Measurements from ENCODE around the gene ALKBH2.
"Not testable (repeated sequence)": the region's sequence is repeated elsewhere in the genome, so short reads cannot be mapped to it uniquely, and the experiment has no call there.

The ALKBH2 gene

DNA sequence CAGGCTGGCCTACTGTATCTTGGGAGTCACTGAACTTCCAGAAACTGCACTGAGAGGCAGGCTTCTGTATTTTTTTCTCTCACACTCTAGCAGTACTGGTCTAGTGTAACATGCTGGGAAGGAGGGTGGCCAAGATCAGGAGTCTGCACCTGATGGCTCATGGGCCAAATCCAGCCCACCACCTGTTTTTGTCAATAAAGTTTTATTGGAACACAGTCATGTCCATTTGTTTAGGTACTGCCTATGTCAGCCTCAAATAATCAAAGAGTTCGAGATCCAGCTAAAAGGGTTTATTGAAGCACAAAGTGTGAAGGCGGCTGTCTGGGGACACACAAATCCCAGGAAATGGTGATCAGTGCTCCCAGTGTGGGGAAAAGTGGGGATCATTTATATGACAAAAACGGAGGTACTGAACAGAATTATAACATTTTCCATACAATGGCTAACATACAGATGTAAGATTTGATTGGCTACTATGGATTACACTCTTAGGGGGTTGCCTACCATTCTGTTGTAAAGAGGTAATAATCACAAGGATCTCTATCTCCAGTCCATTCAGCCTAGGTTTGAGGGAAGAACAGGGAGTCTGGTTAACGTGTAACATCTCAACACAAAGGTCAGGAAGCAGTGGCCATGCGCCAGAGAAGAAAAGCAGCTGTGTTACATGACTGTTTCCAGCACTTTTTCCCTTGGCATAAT lies 28.0 kb downstream of the ALKBH2 start:
- DNase-seq: no peak

DNA sequence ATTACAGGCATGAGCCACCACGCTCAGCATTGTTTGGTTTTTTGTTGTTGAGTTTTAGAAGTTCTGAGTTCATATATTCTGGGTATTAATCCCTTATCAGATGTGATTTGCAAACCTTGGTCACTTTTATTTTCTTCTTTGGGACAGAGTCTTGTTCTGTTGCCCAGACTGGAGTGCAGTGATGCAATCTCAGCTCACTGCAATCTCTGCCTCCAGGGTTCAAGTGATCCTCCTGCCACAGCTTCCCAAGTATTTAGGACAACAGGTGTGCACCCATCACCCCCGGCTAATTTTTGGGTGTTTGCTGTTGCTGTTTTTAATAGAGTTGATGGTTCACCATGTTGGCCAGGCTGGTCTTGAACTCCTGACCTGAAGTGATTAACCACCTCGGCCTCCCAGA lies 29.1 kb downstream of the ALKBH2 start:
- no peak for DNase-seq

DNA sequence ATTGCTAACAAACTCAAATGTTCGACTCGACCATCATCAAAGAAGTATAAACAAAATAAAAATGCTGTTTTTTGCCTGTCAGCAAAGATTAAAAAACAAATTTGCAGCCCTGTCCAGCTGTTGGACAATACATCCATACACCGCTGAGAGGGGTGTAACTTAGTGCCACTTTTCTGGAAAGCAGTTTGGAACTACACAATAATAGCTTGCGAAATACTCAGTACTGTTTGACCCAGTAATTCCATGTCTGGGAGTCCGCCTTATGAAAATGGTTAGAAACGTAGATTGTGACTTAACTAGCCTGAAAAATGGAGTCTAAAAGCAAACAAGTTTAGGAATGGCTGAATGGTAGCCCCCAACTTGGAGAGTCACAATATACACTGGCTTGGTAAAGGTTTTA lies 34.5 kb downstream of the ALKBH2 start:
- no peak for DNase-seq

DNA sequence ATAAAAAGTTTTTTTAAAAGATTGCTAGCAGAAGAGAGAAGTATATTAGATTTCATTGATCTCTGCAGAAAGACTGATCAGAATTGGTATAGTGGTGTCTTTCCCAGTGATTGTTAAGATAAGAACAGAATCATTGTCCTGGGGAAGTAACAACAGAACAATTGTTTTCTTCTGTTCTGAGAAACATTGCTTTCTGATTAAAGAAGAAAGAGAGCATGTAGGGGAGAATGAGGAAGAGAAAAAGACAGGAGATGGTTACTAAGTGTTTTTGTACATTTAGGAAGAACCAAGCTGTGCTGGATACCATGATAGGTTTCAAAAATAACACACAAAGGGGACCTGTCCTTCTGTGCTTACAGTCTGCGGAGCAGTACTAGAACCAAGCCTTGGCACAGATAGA lies 35.9 kb downstream of the ALKBH2 start:
- DNase-seq: no peak

DNA sequence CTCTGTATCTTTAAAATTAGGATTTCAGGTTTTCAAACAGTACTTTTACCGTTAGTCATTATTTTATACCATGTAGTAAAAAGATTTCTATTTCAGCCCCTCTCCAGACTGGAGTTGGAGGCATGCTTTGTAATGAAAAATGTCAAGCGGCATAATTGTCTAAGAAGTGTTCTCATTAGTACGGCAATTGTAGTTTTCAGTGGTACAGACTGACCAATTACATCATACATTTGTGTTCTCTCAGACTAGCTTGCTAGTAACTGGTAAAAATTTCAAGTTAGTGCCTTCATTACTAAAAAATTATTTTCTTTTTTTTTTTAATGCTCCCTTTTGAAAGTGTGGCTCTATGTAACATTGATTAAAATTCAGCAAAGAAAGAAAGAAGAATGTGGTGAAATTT lies 36.4 kb downstream of the ALKBH2 start:
- DNase-seq: no peak

DNA sequence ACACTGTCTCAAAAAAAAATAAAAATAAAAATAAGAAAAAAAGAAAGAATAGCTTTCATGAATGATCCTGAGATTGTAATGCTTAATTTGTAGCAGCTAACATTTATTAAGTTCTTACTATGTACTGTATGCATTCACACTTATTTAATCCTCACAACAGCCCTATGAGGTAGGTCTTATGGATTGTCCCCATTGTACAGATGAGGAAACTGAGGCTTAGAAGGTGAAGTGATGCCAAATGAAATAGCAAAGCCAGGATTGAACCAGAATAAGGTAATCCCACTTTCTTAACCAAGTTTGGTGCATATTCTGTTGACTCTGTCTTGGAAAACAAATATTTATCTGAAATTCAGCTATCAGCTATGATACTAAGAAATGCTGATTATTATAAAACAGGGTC lies 38.8 kb downstream of the ALKBH2 start:
- no peak for DNase-seq

DNA sequence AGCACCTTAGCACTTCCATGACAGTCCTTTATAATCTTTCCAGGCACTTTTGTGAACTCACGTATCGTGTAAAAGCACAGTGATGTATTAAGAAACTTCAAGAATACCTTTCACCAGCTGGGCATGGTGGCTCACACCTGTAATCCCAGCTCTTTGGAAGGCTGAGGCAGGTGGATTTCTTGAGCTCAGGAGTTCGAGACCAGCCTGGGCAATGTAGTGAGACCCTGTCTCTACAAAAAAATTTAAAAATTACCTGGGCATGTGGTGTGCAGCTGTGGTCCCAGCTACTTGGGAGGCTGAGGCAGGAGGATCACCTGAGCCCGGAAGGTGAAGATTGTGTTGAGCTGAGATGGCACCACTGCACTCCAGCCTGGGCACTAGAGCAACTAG lies 39.2 kb downstream of the ALKBH2 start:
- not testable (repeated sequence) for DNase-seq

DNA sequence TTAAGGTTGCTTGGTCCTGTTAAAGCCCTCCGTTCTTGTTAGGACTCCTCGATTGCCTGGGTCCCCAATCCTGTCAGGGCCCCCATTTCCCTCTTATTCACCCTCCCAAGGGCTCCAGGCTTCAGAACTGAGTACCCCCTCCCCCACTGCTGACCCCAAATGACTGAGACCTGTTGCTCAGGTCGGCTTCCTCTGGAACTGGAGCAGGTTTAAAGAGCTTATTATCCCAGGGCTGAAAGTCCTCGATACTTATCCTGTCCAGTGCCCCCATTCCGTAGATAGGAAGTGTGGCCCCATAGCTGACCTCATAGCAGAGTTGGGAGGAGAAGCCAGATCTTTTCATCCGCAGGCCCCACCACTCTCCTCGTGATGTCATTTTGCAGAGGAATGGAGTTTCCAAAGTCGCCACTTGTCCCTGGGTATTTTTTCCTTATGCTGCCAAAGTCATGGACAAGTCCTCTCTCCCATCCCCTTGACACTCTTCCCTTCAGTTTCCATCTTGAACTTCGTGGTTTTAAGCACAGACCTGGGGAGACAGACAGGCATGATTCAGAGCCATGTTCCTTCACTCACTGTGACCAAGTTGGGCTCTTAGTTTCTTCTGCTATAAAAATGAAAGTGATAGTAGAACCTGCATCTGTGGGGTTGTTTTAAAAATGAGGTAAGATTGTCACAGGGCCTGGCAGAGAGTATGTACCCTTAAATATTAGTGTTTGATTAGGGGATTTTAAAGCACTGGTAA lies 39.7 kb downstream of the ALKBH2 start:
- DNase-seq: no peak

DNA sequence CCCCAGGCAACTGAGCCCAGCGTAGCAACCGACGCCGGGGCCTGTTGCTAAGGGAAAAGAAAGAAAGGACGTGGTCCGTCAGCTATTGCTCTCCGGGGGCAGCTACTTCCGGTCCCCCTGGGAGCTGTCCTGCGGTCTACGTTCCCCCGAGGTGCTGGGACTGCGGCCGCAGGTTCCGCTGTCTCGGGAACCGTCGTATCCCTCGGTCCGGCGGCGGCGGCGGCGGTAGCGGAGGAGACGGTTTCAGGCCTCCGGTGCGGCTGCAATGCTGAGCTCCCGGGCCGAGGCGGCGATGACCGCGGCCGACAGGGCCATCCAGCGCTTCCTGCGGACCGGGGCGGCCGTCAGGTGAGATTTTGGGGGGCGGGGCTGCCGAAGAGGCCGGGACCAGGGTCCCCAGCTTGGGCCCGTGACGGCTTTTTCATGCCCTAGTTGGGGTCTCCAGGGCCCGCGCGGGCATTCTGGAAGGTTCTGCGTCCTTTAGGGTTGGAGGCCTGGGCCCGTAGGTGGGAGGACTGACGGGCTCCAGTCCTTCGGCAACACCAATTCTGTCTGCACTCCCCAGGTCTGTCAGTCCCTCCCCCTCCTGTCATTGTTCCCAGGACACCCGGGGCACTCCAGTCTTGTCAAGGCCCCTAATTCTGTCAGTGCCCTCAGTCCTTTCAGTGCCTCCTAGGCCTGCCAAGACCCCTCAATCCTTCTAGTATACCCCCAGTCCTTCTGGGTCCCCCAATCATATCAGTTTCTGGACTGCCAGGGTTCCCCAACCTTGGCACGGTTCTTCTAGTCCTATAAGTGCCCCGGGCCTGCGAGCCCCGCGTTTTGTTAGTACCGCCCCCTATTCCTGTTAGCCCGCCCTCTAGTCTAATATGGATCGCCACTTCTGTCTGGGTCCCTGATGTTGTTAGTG lies 40.6 kb downstream of the ALKBH2 start, which contains the start of gene USP30:
USP30 (plus strand) TSS at position 163 of the 910 bp plus-strand sequence; CDS start at position 266, 103 bp downstream.
- no peak for DNase-seq

DNA sequence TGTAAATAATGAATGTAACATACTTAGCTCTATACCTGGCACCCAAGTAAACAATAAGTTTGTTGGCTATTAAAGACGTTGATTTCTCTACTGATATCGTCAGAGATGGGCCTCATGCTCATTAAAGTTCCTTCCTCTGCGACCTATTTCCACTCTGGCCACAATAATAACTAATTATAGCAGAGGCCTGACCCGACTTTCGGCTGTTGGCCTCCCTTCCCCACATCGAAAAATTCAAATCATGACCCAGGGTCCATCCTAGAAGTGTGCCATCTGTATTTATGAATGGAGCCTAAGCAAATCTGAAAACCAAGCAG lies 41.2 kb downstream of the ALKBH2 start:
- no peak for DNase-seq

DNA sequence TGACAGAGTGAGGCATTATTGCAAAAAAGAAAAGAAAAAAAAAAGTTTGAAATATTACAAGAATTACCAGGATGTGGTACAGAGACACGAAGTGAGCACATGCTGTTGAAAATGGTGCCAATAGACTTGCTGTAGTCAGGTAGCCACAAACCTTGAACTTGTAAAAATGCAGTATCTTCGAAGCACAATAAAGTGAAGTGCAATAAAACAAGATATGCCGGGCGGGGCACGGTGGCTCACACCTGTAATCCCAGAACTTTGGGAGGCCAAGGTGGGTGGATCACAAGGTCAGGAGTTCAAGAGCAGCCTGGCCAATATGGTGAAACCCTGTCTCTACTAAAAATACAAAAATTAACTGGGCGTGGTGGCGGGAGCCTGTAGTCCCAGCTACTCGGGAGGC lies 43.5 kb downstream of the ALKBH2 start:
- not testable (repeated sequence) for DNase-seq

DNA sequence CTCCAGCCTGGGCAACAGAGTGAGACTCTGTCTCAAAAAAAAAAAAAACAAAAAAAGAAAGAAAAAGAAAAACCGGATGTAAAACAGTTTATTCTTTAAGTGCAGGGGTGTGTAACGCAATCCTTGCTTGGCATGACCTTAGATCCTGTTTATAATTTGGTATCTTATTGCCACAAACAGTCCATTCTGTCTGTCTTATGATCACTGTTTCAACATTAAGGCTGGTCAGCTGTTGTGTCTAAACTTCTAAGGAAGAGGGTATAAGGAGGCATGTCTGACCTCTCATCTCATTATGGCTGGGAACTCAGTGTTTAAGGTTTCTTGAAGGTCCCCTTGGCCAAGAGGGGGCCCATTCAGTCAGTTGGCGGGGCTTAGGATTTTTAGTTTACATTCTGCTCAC lies 44.6 kb downstream of the ALKBH2 start:
- not testable (repeated sequence) for DNase-seq

DNA sequence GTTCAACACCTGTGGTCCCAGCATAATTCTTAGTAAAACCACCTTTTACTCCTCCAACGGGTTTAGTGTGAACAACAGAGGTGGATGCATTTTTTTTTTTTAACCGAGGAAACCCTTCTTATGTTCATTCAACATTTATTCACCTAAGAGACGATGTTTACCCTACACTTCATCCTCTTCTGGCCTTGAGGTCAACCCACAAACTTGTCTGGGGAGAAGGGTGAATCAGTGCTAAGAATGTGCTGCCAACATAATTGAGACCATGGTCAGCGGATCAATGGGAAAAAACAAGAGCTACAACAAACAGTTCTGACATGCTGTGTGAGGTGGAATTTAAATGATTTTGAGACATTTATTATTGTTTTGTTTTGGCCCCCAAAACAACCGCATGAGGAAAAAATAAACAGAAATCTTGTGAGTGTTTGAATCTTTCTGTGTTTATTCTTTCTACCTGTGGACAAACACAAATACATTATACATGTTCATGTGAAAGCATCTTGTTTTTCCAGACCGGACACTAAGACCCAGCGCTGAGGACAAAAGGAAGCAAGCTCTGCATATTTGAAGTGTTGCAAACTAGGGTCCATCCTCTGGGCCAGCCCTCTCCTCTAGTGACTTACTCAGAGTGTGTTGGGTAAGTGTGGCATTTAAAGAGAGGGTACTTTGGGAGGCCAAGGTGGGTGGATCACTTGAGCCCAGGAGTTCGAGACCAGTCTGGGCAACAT lies 46.0 kb downstream of the ALKBH2 start:
- DNase-seq: no peak

DNA sequence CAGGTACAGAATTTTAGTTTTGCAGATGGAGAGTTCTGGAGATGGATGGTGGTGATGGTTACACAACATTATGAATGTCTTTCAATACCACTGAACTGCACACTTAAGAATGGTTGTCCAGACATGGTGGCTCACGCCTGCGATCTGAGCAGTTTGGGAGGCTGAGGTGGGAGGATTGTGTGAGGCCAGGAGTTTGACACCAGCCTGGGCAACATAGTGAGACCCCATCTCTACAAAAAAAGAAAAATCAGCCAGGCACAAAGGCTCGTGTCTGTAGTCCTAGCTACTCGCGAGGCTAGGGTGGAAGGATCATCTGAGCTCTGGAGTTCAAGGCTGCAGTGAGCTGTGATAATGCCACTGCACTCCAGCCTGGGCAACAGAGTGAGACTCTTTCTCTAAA lies 49.0 kb downstream of the ALKBH2 start:
- DNase-seq: no peak

Measured in SIG-M5 (cell line).